GM08714 (cell line): Measurements from ENCODE around the gene CREB5.

Experiments used
- H3K4me3 ChIP-seq: fragments of 200-500 bp; sonication (Bioruptor generic); 2 replicates; pipeline ENCODE4 v1.5.1; 2014; ENCODE audit warnings: mild to moderate bottlenecking, low read length, inconsistent platforms
- ZNF274 ChIP-seq: IDR thresholded peaks from 2 replicates; pipeline ENCODE4 v1.6.1; 2012; ENCODE audit warnings: mild to moderate bottlenecking, low read depth, low read length

CREB5 gene

GRCh38 chr7:28758186-28758585 lies 345.9 kb downstream of the CREB5 start:
- H3K4me3 ChIP-seq: no peak overlapping the region
- no peak for TF ChIP-seq ZNF274

DNA sequence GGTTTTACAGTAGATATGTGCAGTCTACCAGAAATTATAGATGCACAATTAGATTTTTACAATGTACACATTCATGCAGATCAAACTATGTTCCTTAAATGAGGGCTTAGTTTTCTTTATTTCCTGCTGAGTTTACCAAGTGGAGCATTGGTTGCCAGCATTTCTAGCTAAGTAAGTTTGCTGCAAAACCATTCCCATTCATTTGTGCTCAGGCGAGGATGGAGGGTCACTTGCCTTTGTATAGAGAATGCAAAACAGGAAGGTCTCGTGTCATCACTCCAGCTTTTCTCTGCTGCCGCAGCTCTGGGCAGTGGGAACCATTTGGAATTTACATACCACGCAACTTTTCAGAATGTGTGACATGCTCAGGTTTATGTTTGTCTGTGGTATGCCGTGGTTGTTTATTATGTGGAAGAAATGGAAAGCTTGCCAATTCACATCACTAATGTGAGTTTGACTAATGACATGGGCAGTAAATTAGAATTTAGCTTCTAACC lies 347.2 kb downstream of the CREB5 start:
- TF ChIP-seq ZNF274: no peak
- H3K4me3 ChIP-seq: no peak overlapping the region

GRCh38 chr7:28761505-28761904 lies 349.2 kb downstream of the CREB5 start:
- no peak for TF ChIP-seq ZNF274
- no peak overlapping the region for H3K4me3 ChIP-seq

GRCh38 chr7:28762651-28763050 lies 350.3 kb downstream of the CREB5 start:
- no peak overlapping the region for H3K4me3 ChIP-seq
- no peak for TF ChIP-seq ZNF274

GRCh38 chr7:28766359-28766758 lies 354.0 kb downstream of the CREB5 start:
- TF ChIP-seq ZNF274: no peak
- no peak overlapping the region for H3K4me3 ChIP-seq

- no peak for TF ChIP-seq ZNF274
- no peak overlapping the region for H3K4me3 ChIP-seq
These were observed 355.0 kb downstream of the CREB5 start for GRCh38 chr7:28767356-28767755.

DNA sequence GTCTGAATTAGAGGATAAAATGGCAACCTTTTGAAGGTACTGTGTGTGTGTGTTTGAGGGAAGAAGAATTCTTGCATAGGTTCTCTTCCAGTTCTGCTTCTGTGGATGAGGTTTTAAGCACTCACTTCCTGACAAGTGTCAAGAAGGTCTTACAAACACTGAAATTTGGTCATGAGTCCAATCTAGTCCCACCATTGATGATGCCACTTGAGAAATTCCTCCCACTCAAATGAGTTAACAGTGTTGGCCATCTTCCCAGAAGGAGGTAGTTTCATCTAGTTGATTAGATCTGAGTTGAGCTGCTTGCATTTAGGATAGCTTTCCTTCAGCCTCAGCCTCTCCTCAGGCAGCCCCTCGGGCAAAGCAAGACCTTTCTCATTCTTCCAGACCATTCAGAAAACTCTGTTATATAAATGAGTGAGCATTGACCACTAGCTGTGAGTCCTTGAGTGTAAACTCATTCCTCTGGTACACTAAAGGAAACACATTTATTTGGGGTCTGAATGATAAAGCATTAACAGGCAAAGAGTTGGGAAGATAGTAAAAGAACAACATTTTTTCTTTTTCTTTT lies 356.3 kb downstream of the CREB5 start:
- TF ChIP-seq ZNF274: no peak
- no peak overlapping the region for H3K4me3 ChIP-seq

DNA sequence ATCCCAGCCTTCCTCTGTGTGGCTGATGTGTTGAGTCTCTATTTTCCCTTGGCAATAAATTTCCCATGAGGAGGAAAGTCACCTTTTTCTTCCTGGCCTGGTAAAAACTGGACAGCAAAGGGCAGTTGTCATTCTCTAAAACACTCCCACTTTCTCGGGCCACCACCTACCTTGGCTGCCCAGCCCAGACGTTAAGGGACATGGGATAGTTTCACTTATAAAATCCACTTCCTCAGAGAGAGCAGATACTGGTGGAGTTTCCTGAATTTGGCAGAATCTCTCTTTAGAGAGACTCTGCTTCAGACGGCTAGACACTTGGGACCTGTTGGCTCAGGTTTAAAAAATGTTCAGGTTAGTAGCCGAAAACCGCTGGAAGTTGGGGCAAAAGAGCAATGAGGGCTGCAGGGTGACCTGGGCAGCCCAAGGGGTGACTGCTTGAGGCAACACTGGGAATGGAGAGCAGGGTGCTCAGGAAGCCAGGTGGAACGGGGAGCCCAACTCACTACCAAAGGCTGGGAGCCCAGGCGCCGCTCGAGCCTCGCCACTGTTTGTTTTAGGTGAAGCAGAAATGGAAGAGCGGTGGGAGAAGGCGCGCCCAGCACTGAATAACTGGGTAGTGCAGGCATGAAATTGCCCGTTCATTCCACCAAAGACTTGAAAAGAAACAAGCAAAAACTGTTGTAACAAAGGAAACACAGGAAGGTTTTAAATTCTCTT lies 359.7 kb downstream of the CREB5 start:
- TF ChIP-seq ZNF274: no peak

GRCh38 chr7:28773423-28774145 lies 361.3 kb downstream of the CREB5 start:
- TF ChIP-seq ZNF274: no peak
- H3K4me3 ChIP-seq: no peak overlapping the region

More for the DNA sequence above, 359.7 kb downstream of the CREB5 start:
- H3K4me3 ChIP-seq: no peak overlapping the region

GRCh38 chr7:28774261-28774988 lies 362.1 kb downstream of the CREB5 start:
- no peak overlapping the region for H3K4me3 ChIP-seq
- TF ChIP-seq ZNF274: no peak

DNA sequence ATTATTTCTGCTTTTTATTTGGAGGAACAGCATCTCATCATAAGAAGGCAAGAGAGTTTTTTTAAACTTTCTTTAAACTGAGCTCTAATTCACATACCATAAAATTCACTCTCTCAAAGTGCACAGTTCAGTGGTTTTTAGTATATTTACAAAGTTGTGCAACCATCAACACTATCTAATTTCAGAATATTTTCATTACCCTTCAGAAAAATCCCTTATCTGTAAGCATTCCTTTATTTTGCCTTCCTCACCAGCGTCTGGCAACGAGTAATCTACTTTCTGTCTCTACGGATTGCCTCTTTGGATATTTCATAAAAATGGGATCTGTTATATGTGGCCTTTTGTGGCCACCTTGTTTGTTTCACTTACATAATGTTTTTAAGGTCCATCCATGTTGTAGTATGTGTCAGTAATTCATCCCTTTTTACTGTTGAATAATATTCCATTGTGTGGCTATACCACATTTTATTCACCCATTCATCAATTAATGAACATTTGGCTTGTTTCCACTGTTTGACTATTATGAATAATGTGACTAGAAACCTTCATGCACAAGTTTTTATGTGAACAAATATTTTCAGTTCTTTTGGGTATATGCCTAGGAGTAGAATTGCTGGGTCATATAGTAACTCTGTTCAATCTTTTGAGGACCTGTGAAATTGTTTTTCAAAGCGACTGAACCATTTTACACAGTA lies 364.3 kb downstream of the CREB5 start:
- no peak for TF ChIP-seq ZNF274
- H3K4me3 ChIP-seq: no peak overlapping the region

DNA sequence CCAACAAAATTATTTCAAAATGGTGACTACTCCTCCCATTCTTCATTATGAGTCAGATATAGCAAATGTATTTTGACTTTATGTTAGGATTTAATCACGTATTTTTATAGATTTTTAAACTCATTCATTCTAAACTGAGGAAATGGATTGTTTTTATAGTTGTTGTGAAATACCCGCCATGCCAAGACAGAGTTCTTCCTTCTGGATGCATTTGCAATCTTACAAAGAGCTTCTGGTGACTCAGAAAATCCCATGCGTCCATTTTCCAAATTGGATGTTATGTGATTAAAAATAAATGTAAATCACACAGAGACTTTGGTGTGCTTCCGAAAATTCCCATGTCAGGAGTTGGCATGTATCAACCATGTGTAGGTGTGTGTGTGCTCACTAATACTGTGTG lies 366.5 kb downstream of the CREB5 start:
- no peak for TF ChIP-seq ZNF274
- no peak overlapping the region for H3K4me3 ChIP-seq

DNA sequence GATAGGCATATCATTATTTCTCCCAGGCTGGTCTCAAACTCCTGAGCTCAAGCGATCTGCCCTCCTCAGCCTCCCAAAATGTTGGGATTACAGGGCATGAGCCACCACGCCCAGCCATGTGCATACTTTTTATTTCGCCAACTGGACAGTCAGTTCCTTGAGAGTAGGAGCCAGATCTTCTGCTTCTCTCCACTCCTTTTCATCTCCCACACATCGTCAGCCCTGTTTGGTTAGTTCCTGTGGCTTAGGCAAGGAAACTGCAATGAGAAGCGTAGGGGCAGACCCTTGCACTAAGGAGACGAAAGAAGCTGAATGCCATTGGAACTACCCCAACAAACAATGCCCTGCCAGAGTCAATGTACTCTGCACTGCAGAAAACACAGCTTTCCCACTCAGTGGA lies 367.6 kb downstream of the CREB5 start:
- TF ChIP-seq ZNF274: no peak
- no peak overlapping the region for H3K4me3 ChIP-seq

- TF ChIP-seq ZNF274: no peak
- no peak overlapping the region for H3K4me3 ChIP-seq
These were observed 370.0 kb downstream of the CREB5 start for GRCh38 chr7:28782362-28782761.
